C4-2B (cell line): Measurements from ENCODE around the gene AGRP.

ENCODE experiments used
- H3K27ac ChIP-seq: fragments of 450-650 bp; 2 replicates; pipeline ENCODE4 v1.5.1; 2017
- CTCF ChIP-seq: fragments of 450-650 bp; conservative IDR thresholded peaks from 2 replicates; pipeline ENCODE4 v1.5.1; 2017; ENCODE audit warnings: mild to moderate bottlenecking
- ZFX ChIP-seq: fragments of 450-650 bp; IDR thresholded peaks from 2 replicates; pipeline ENCODE4 v1.6.1; 2017

AGRP gene

GRCh38 chr16:67446968-67447507, 36.3 kb downstream of the AGRP start:
- no peak for TF ChIP-seq ZFX
- no peak for TF ChIP-seq CTCF
- H3K27ac ChIP-seq = peak overlapping the region; percentile 82

GRCh38 chr16:67445913-67446907, 37.1 kb downstream of the AGRP start:
- no peak; the same call in 1 of the 2 replicates for TF ChIP-seq CTCF
- TF ChIP-seq ZFX = no peak
- peak overlapping the region; percentile 82 for H3K27ac ChIP-seq

GRCh38 chr16:67445441-67445912, 37.9 kb downstream of the AGRP start:
- peak overlapping the region; percentile 82 for H3K27ac ChIP-seq
- TF ChIP-seq CTCF (no peak; the same call in 1 of the 2 replicates), ZFX (no peak)

- TF ChIP-seq CTCF = no peak
- peak overlapping the region; percentile 82 for H3K27ac ChIP-seq
These were observed 38.3 kb downstream of the AGRP start for GRCh38 chr16:67445126-67445426.

GRCh38 chr16:67444259-67445125, 38.9 kb downstream of the AGRP start:
- TF ChIP-seq CTCF = no peak
- TF ChIP-seq ZFX = no peak
- H3K27ac ChIP-seq = peak overlapping the region; percentile 82

- TF ChIP-seq ZFX (no peak), CTCF (no peak)
- H3K27ac ChIP-seq = peak overlapping the region; percentile 82
These were observed 40.1 kb downstream of the AGRP start for GRCh38 chr16:67443265-67443664.
